A549 (cell line): ENCODE data around the gene SMS. TPM values are rescaled to one million over a fixed set of nuclear protein-coding genes. Genes with fewer than 3 reads are reported as not detected.

Source experiments
- ATAC-seq, 2 experiments: fragments of 200-7000 bp in 1 of 2; fragments of >200 bp in 1 of 2; cut with Nextera tagmentation in 1 of 2; cut with Tn5 transposase in 1 of 2; 3 replicates each; pipeline versions ENCODE4 v1.8.0 to v1.9.1; 2018 to 2020; ENCODE audit warnings: mild to moderate bottlenecking in 1 of 2, moderate library complexity in 1 of 2
- CTCF ChIA-PET: fragments of 300-600 bp; sonication (Branson Sonifier 250); formaldehyde crosslinking; extraction: SDS; loops from one replicate; lab custom pipeline; 2021; ENCODE audit warnings: antibody characterized with exemption, inconsistent platforms; lab: Yijun Ruan, JAX
- POLR2A ChIA-PET: fragments of 350-600 bp; formaldehyde crosslinking; extraction: SDS; loops from one replicate; lab custom pipeline; 2021; ENCODE audit warnings: antibody characterized with exemption, inconsistent platforms; lab: Yijun Ruan, JAX
- DNase-seq, 2 experiments: peaks; one replicate each; pipeline versions ENCODE4 v3.0.0 to v3.0.0-alpha.2; 2011 to 2016; ENCODE audit warnings: low read depth in 1 of 2, low spot score in 1 of 2
- FAIRE-seq: peaks from 2 replicates; lab custom pipeline; 2011; peaks lifted over from hg19 to GRCh38; lab: Jason Lieb, UNC
- H3K27ac ChIP-seq, 2 experiments: fragments of >200 bp; sonication (Bioruptor Twin); formaldehyde crosslinking; 3 replicates each; pipeline ENCODE4 v1.5.1; 2016 to 2017
- H3K4me1 ChIP-seq: fragments of >200 bp; sonication (Bioruptor Twin); formaldehyde crosslinking; 3 replicates; pipeline ENCODE4 v1.6.1; 2016
- H3K4me2 ChIP-seq: fragments of >200 bp; sonication (Bioruptor Twin); formaldehyde crosslinking; 3 replicates; pipeline ENCODE4 v1.6.1; 2016
- H3K4me3 ChIP-seq: fragments of >200 bp; sonication (Bioruptor Twin); formaldehyde crosslinking; 3 replicates; pipeline ENCODE4 v1.5.1; 2016
- H3K9me3 ChIP-seq: fragments of >200 bp; sonication (Bioruptor Twin); formaldehyde crosslinking; 3 replicates; pipeline ENCODE4 v1.6.1; 2016
- CHD2 ChIP-seq: fragments of 150-350 bp; IDR thresholded peaks from 2 replicates; pipeline ENCODE4 v1.6.1; 2014; ENCODE audit warnings: low read length; ENCODE audit not compliant: partially characterized antibody
- EHF ChIP-seq: fragments of 250-450 bp; sonication (Bioruptor Pico); IDR thresholded peaks from 2 replicates; pipeline ENCODE4 v1.5.0; 2020; ENCODE audit warnings: mild to moderate bottlenecking
- EHMT2 ChIP-seq: fragments of 200-600 bp; sonication (generic); IDR thresholded peaks from 2 replicates; pipeline ENCODE4 v1.6.1; 2016; ENCODE audit warnings: antibody characterized with exemption, low read depth, mild to moderate bottlenecking, moderate library complexity
- ESRRA ChIP-seq: fragments of 150-350 bp; IDR thresholded peaks from 2 replicates; pipeline ENCODE4 v1.6.1; 2014; ENCODE audit warnings: mild to moderate bottlenecking, low read length, borderline replicate concordance
- FOSL2 ChIP-seq, 2 experiments: fragments of 450-650 bp in 1 of 2; fragments of >200 bp in 1 of 2; sonication (Bioruptor Twin) in 1 of 2; formaldehyde crosslinking; IDR thresholded peaks; 2 replicates each; pipeline versions ENCODE4 v1.5.0 to v1.6.1; 2016 to 2020; ENCODE audit warnings: mild to moderate bottlenecking in 1 of 2, moderate library complexity in 1 of 2
- HDAC2 ChIP-seq: fragments of 200-600 bp; sonication (generic); IDR thresholded peaks from 2 replicates; pipeline ENCODE4 v1.6.1; 2016
- HOXA7 ChIP-seq: fragments of 250-450 bp; sonication (Bioruptor Pico); IDR thresholded peaks from 2 replicates; pipeline ENCODE4 v1.5.0; 2020; ENCODE audit warnings: mild to moderate bottlenecking, moderate library complexity
- HOXB13 ChIP-seq: fragments of 250-450 bp; sonication (Bioruptor Pico); IDR thresholded peaks from 2 replicates; pipeline ENCODE4 v1.5.0; 2020; ENCODE audit warnings: low read depth, mild to moderate bottlenecking, moderate library complexity
- JUN ChIP-seq, 2 experiments: fragments of >200 bp; sonication (Bioruptor Twin); formaldehyde crosslinking; IDR thresholded peaks; 2 replicates in 1 of 2; 3 replicates in 1 of 2; pipeline ENCODE4 v1.6.1; 2016 to 2017
- KDM1A ChIP-seq: fragments of 200-600 bp; sonication (generic); IDR thresholded peaks from 2 replicates; pipeline ENCODE4 v1.6.1; 2016; ENCODE audit warnings: low read depth, mild to moderate bottlenecking
- MAFK ChIP-seq: fragments of 450-650 bp; IDR thresholded peaks from 2 replicates; pipeline ENCODE4 v1.6.1; 2014; ENCODE audit not compliant: partially characterized antibody
- MYC ChIP-seq: IDR thresholded peaks from 2 replicates; pipeline ENCODE4 v1.6.1; 2012; ENCODE audit warnings: mild to moderate bottlenecking, inconsistent platforms, low read length, improper control_type of control experiment, borderline replicate concordance
- NR3C1 ChIP-seq: fragments of >200 bp; sonication (Bioruptor Twin); formaldehyde crosslinking; IDR thresholded peaks from 3 replicates; pipeline ENCODE4 v1.6.1; 2017
- PHF8 ChIP-seq: fragments of 200-600 bp; sonication (generic); IDR thresholded peaks from 2 replicates; pipeline ENCODE4 v1.6.1; 2016; ENCODE audit warnings: low read depth, mild to moderate bottlenecking, antibody characterized with exemption, moderate library complexity, borderline replicate concordance
- POLR2A ChIP-seq: IDR thresholded peaks from 2 replicates; pipeline ENCODE4 v1.6.1; 2012; ENCODE audit warnings: mild to moderate bottlenecking, low read length
- RAD21 ChIP-seq, 2 experiments: fragments of >200 bp in 1 of 2; sonication (Bioruptor Twin) in 1 of 2; formaldehyde crosslinking in 1 of 2; IDR thresholded peaks in 1 of 2; conservative IDR thresholded peaks in 1 of 2; 2 replicates in 1 of 2; 3 replicates in 1 of 2; pipeline ENCODE4 v1.6.1; 2012 to 2018; ENCODE audit warnings: inconsistent platforms in 1 of 2
- RARB ChIP-seq: fragments of 250-450 bp; sonication (Bioruptor Pico); IDR thresholded peaks from 2 replicates; pipeline ENCODE4 v1.8.0; 2021; ENCODE audit warnings: mild to moderate bottlenecking, moderate library complexity
- RCOR1 ChIP-seq: fragments of 150-350 bp; IDR thresholded peaks from 2 replicates; pipeline ENCODE4 v1.6.1; 2014; ENCODE audit warnings: antibody characterized with exemption, low read length, low read depth
- SMC3 ChIP-seq: fragments of >200 bp; sonication (Bioruptor Twin); formaldehyde crosslinking; IDR thresholded peaks from 3 replicates; pipeline ENCODE4 v1.6.1; 2018; ENCODE audit warnings: inconsistent platforms
- SREBF2 ChIP-seq: fragments of 450-650 bp; IDR thresholded peaks from 2 replicates; pipeline ENCODE4 v1.6.1; 2014; ENCODE audit warnings: mild to moderate bottlenecking, moderate library complexity
- TFCP2L1 ChIP-seq: fragments of 250-450 bp; sonication (Bioruptor Pico); IDR thresholded peaks from 2 replicates; pipeline ENCODE4 v1.5.0; 2021; ENCODE audit warnings: mild to moderate bottlenecking
- ZC3H11A ChIP-seq: fragments of 450-650 bp; IDR thresholded peaks from 2 replicates; pipeline ENCODE4 v1.6.1; 2014; ENCODE audit warnings: antibody characterized with exemption, mild to moderate bottlenecking
- whole genome bisulfite sequencing: methylation state at CpG from one replicate; pipeline ENCODE4 v1.1.6; 2017; ENCODE audit errors: missing lambda C conversion rate; 5-methylcytosine and 5-hydroxymethylcytosine counted together
- polyA minus RNA-seq: library from RNA; depleted of rRNA, polyadenylated mRNA; stranded (reverse); fragments of >200 nt; gene quantifications from 2 replicates; pipeline ENCODE4 v1.2.3, GENCODE V29; 2011; rRNA and poly(A)+ RNA removed
- polyA plus RNA-seq, 4 experiments: library from polyadenylated mRNA; depleted of rRNA in 3 of 4; stranded (reverse); fragments of >200 nt; fragmentation: RNase III in 1 of 4; extraction: RNeasy Plus Mini Kit Qiagen cat#74134 plus additional on column Dnase treatment in 1 of 4; gene quantifications; 2 replicates in 3 of 4; 3 replicates in 1 of 4; pipeline ENCODE4 v1.2.3, GENCODE V29; 2011 to 2017
- TF ChIP-seq, protein P1 (sequence below): fragments of >200 bp; sonication (Bioruptor Twin); formaldehyde crosslinking; IDR thresholded peaks from 3 replicates; pipeline ENCODE4 v1.6.1; 2016
- TF ChIP-seq, protein P2 (sequence below): IDR thresholded peaks from 2 replicates; pipeline ENCODE4 v1.6.1; 2012
- TF ChIP-seq, protein P3 (sequence below): IDR thresholded peaks from 2 replicates; pipeline ENCODE4 v1.6.1; 2012; ENCODE audit warnings: low read depth, borderline replicate concordance
- TF ChIP-seq, protein P4 (sequence below): fragments of 200-600 bp; sonication (generic); IDR thresholded peaks from 2 replicates; pipeline ENCODE4 v1.6.1; 2016; ENCODE audit warnings: antibody characterized with exemption, mild to moderate bottlenecking, moderate library complexity

SMS gene
- polyA plus RNA-seq (2011; rRNA removed): 85.7 and 129 TPM in 2 replicates
- 104 and 106 TPM in 2 replicates for polyA plus RNA-seq (2012; cell fraction: cytosol; rRNA removed)
- 43.9 and 44.9 TPM in 2 replicates for polyA plus RNA-seq (2012; cell fraction: nucleus; rRNA removed)
- polyA plus RNA-seq (2017; fragmentation: RNase III; extraction: RNeasy Plus Mini Kit Qiagen cat#74134 plus additional on column Dnase treatment): 180 to 193 TPM (median 180 TPM) in 3 replicates
- 32.3 and 34.1 TPM in 2 replicates for polyA minus RNA-seq

DNA sequence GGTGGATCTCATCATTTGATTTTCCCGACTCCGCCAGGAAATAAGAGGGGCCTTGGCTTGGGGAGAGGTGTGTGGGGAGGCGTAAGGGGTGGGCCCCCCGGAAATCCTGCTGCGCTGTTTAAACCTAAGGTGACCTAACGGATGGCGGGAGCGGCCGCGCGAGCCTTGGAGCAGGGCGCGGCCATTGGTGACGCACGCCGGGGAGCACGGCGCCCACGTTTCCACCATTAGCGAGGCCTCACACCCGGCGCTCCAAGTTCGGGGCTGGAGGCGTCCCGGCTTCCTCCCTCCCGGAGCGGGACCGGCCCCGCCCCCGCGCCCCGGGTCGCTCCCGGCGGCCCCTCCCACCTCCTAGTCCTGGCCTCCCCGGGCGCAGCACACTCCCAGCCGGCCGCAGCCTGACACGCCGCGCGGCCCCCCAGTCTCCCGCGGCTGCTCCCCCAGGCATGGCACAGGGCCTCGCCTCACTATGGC lies at the start of gene SMS:
Gene SMS (plus strand): TSS at position 354 of the 474 bp plus-strand sequence. CDS start 116 bp downstream, at position 470.
- FAIRE-seq (no peak), DNase-seq (peak; percentile 62 to 82), ATAC-seq (peak; percentile 92)
- H3K27ac ChIP-seq: peak within 1 kb of the TSS; percentile 97 to 99
- H3K4me2 ChIP-seq: peak within 1 kb of the TSS; percentile 84
- TF ChIP-seq RAD21 (conservative IDR thresholded peaks at IDR 0.05 in 1 of 2, IDR thresholded peaks at IDR 0.05 in 1 of 2): no peak
- TF ChIP-seq, protein P1, sequence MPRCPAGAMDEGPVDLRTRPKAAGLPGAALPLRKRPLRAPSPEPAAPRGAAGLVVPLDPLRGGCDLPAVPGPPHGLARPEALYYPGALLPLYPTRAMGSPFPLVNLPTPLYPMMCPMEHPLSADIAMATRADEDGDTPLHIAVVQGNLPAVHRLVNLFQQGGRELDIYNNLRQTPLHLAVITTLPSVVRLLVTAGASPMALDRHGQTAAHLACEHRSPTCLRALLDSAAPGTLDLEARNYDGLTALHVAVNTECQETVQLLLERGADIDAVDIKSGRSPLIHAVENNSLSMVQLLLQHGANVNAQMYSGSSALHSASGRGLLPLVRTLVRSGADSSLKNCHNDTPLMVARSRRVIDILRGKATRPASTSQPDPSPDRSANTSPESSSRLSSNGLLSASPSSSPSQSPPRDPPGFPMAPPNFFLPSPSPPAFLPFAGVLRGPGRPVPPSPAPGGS: 0 out of 3 replicates have a peak, but pooled peaks have one; percentile 27
- TF ChIP-seq, protein P2, sequence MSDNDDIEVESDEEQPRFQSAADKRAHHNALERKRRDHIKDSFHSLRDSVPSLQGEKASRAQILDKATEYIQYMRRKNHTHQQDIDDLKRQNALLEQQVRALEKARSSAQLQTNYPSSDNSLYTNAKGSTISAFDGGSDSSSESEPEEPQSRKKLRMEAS: peak; percentile 81
- TF ChIP-seq, protein P3, sequence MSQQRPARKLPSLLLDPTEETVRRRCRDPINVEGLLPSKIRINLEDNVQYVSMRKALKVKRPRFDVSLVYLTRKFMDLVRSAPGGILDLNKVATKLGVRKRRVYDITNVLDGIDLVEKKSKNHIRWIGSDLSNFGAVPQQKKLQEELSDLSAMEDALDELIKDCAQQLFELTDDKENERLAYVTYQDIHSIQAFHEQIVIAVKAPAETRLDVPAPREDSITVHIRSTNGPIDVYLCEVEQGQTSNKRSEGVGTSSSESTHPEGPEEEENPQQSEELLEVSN: peak; percentile 74; the same call in 1 of the 2 replicates
- no peak for TF ChIP-seq RCOR1
- peak; percentile 22; the same call in 1 of the 2 replicates for TF ChIP-seq PHF8
- TF ChIP-seq JUN (IDR thresholded peaks at IDR 0.05): peak; percentile 25 to 78; a peak in 1 of 5 replicates
- TF ChIP-seq POLR2A: peak; percentile 37; the same call in 1 of the 2 replicates
- no peak for TF ChIP-seq EHMT2
- H3K4me1 ChIP-seq: peaks cover 32% of the 10 kb centered on the region
- peak within 1 kb of the TSS; percentile 99 for H3K4me3 ChIP-seq
- CTCF ChIA-PET: no interaction called here
- WGBS: 3% methylated on average over 4 of the region's 46 CpGs
- H3K9me3 ChIP-seq: no peaks in the 10 kb centered on the region
- POLR2A ChIA-PET: no interaction called here

DNA sequence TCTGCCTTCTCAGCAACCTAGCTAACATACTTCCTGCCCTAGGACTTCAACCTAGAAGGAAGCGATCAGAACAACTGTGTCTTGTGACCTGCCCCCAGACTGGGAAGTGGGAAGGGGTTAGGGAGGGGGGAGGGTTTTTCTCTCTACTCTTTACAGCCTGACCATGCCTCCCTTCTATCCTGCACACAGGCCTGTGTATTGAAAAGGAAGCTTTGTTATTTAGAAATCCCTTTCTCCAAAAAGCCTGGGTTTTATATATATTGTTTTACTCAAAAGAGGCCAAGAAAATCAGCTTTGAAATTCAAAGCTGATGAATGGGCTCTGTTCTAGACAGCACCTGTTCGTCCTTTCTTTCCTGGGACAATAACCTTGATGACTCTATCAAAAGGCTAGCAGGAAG lies 35.2 kb upstream of the SMS start:
- TF ChIP-seq HOXA7 (CRISPR knock-in tag) (no peak), NR3C1 (no peak), KDM1A (no peak), SREBF2 (no peak), EHF (CRISPR knock-in tag) (no peak), ESRRA (no peak), FOSL2 (IDR thresholded peaks at IDR 0.05) (no peak), FOSL2 (CRISPR knock-in tag; IDR thresholded peaks at IDR 0.05) (no peak), RARB (no peak), HDAC2 (no peak), MYC (no peak), HOXB13 (CRISPR knock-in tag) (no peak), SMC3 (no peak), TFCP2L1 (CRISPR knock-in tag) (no peak), MAFK (no peak), CHD2 (no peak), ZC3H11A (no peak), RAD21 (conservative IDR thresholded peaks at IDR 0.05 in 1 of 2, IDR thresholded peaks at IDR 0.05 in 1 of 2) (no peak)
- TF ChIP-seq, protein P4, sequence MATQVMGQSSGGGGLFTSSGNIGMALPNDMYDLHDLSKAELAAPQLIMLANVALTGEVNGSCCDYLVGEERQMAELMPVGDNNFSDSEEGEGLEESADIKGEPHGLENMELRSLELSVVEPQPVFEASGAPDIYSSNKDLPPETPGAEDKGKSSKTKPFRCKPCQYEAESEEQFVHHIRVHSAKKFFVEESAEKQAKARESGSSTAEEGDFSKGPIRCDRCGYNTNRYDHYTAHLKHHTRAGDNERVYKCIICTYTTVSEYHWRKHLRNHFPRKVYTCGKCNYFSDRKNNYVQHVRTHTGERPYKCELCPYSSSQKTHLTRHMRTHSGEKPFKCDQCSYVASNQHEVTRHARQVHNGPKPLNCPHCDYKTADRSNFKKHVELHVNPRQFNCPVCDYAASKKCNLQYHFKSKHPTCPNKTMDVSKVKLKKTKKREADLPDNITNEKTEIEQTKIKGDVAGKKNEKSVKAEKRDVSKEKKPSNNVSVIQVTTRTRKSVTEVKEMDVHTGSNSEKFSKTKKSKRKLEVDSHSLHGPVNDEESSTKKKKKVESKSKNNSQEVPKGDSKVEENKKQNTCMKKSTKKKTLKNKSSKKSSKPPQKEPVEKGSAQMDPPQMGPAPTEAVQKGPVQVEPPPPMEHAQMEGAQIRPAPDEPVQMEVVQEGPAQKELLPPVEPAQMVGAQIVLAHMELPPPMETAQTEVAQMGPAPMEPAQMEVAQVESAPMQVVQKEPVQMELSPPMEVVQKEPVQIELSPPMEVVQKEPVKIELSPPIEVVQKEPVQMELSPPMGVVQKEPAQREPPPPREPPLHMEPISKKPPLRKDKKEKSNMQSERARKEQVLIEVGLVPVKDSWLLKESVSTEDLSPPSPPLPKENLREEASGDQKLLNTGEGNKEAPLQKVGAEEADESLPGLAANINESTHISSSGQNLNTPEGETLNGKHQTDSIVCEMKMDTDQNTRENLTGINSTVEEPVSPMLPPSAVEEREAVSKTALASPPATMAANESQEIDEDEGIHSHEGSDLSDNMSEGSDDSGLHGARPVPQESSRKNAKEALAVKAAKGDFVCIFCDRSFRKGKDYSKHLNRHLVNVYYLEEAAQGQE: no peak
- TF ChIP-seq, protein P3: no peak
- H3K4me3 ChIP-seq: no peak overlapping the region
- DNase-seq (no peak), FAIRE-seq (no peak), ATAC-seq (no peak)
- 76% methylated on average over 2 of the region's 2 CpGs for WGBS
- no peaks in the 10 kb centered on the region for H3K4me1 ChIP-seq
- CTCF ChIA-PET: no interaction called here
- POLR2A ChIA-PET: no interaction called here
- no peak overlapping the region for H3K4me2 ChIP-seq
- no peak overlapping the region for H3K27ac ChIP-seq
- H3K9me3 ChIP-seq: no peaks in the 10 kb centered on the region
